ENCODE measurements around the gene TRPC4AP. TPM values are rescaled to one million over a fixed set of nuclear protein-coding genes. Genes with fewer than 3 reads are reported as not detected.
"Not testable (repeated sequence)": the region's sequence is repeated elsewhere in the genome, so short reads cannot be mapped to it uniquely, and the experiment has no call there.

The TRPC4AP gene
- total RNA-seq, 1 donor from 2014 or later: 53.9 TPM

DNA sequence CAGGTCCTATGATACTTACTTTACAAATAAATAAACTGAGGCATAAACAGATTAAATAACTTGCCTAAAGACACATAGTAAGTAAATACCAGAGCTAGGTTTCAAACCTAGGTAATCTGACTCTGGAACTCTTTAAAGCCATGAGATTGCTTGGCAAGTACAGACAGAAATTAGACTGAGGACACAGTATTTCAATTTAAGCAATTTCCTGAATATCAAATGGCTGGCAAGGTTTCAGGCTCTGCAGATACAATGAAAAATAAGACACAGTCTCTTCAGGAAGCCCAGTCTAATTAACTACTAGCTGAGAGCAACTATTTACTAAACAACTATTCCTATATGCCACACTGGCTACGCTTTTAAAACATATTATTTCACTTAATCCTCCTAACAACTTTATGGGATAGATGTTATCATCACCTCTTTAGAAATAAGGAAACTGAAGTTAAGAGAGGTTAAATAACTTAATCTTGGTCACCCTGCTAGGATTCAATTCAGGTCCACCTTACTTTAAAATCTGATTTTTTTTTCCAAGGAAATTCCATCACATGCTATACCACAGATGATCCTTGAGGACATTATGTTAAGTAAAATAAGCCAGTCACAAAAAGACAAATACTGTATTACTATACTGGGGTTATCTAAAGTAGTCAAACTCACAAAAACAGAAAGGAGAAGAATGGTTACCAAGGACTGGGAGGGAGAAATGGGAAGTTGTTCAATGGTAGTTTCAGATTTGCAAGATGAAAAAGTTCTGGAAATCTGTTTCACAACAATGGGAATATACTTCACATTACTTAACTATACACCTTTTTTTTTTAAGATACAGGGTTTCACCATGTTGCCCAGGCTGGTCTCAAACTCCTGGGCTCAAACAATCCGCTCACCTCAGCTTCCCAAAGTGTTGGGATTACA lies 4.1 kb downstream of the TRPC4AP start:
- no peak for DNase-seq (ENCODE audit: low spot score)
- Mint-ChIP-seq H3K27ac (peak overlapping the region; percentile 11), H3K4me1 (ENCODE audit: low read depth) (peaks cover 68% of the 10 kb centered on the region), H3K9me3 (no peaks in the 10 kb centered on the region), H3K27me3 (ENCODE audit: insufficient read depth) (no peaks in the 10 kb centered on the region), H3K4me3 (no peak overlapping the region), H3K36me3 (ENCODE audit: low read depth) (peaks cover 21% of the 10 kb centered on the region)
- intact Hi-C loops (cut with micrococcal nuclease): no loop called here

DNA sequence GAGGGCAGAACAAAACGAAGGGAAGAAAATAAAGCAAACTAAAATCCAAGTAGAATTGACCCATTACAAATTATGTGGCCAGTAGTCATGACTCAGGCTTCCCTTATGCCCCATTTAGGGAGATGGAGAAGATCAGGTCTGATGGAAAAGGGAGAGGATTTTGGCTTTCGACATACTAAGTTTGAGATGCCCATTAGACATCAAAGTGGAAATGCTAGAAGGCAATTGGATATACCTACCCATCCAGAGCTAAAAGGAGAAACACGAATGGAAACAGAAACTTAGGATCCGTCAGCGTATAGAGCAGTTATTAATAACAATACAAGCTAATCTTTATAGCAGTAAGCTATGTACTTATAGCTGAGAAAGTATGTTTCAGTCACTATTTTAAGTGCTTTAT lies 4.8 kb downstream of the TRPC4AP start:
- H3K9me3 Mint-ChIP-seq: no peaks in the 10 kb centered on the region
- H3K27ac Mint-ChIP-seq: no peak overlapping the region
- peaks cover 66% of the 10 kb centered on the region for H3K4me1 Mint-ChIP-seq (ENCODE audit: low read depth)
- no peak overlapping the region for H3K4me3 Mint-ChIP-seq
- H3K27me3 Mint-ChIP-seq (ENCODE audit: insufficient read depth): no peaks in the 10 kb centered on the region
- intact Hi-C loops (cut with micrococcal nuclease): no loop called here
- no peak for DNase-seq (ENCODE audit: low spot score)
- peaks cover 21% of the 10 kb centered on the region for H3K36me3 Mint-ChIP-seq (ENCODE audit: low read depth)

DNA sequence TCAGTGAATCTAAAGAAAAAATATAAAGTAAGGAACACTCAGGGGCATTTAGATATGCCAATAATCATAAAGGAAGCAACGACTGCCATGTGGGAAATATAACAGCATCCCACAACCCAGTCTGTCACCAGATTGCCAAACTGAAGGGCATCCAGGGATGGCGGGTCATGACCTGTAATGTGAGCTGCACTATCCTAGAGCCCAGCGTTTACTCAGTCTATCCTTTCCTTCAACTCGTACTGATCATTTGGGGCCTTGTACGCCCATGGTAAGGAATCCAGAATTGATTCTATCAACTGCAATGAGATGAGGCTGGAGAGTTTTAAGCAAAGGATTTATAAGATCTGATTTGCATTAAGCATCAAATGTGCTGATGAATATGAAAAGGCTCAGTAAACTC lies 5.3 kb downstream of the TRPC4AP start:
- Mint-ChIP-seq H3K4me1 (ENCODE audit: low read depth) (peaks cover 67% of the 10 kb centered on the region), H3K27ac (no peak overlapping the region)
- intact Hi-C loops (cut with micrococcal nuclease): no loop called here

DNA sequence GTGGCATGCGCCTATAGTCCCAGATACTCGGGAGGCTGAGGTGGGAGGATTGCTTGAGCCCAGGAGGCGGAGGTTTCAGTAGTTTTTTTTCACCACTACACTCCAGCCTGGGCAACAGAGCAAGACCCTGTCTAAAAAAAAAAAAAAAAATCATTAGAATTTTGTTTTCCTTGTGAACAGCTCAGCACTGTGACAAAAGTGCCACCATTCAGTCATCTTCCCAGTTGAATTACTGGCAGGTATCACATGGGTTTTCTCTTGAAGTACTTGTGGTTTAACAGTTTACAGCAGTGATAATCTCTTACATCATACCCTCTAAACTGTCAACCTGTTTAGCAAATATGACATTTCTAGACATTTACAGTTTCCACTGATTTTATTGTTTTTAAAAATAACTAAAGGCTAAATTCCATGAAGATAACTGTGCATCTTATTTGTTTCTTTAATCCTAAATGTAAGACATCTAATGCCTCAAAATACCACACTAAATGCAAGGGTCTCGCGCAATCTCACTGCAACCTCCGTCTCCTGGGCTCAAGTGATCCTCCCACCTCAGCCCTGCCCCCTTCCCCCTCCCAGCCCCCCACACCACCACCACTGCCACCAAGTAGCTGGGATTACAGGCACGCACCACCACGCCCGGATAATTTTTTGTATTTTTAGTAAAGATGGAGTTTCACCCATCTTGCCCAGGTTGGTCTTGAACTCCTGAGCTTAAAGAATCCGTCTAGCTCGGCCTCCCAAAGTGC lies 7.0 kb downstream of the TRPC4AP start:
- no peak overlapping the region for H3K4me3 Mint-ChIP-seq
- DNase-seq (ENCODE audit: low spot score): no peak
- H3K27ac Mint-ChIP-seq: peak overlapping the region; percentile 57
- no peaks in the 10 kb centered on the region for H3K9me3 Mint-ChIP-seq
- intact Hi-C loops (cut with micrococcal nuclease): no loop called here
- peaks cover 17% of the 10 kb centered on the region for H3K36me3 Mint-ChIP-seq (ENCODE audit: low read depth)
- no peaks in the 10 kb centered on the region for H3K27me3 Mint-ChIP-seq (ENCODE audit: insufficient read depth)
- peaks cover 65% of the 10 kb centered on the region for H3K4me1 Mint-ChIP-seq (ENCODE audit: low read depth)

More for the DNA sequence above, 5.3 kb downstream of the TRPC4AP start:
- H3K9me3 Mint-ChIP-seq: no peaks in the 10 kb centered on the region
- H3K4me3 Mint-ChIP-seq: no peak overlapping the region
- no peak for DNase-seq (ENCODE audit: low spot score)
- peaks cover 21% of the 10 kb centered on the region for H3K36me3 Mint-ChIP-seq (ENCODE audit: low read depth)
- H3K27me3 Mint-ChIP-seq (ENCODE audit: insufficient read depth): no peaks in the 10 kb centered on the region

DNA sequence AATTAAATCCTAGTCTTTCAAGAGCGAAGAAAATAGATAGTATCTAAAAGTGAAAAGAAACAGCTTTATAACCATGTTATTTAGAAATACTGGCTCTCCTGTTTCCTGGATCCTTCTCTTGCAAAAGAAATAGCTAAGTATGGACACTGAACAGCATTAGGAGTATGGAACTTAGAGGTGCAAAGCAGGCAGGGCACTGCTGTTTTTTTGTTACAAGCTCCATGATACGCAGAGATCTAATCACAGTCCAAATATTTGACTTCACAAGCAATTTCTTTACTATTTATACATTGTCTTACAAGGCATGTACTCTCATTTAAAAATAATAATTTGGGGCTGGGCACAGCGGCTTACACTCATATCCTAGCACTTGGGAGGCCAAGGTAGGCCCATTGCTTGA lies 7.6 kb downstream of the TRPC4AP start:
- Mint-ChIP-seq H3K27me3 (ENCODE audit: insufficient read depth) (no peaks in the 10 kb centered on the region), H3K9me3 (no peaks in the 10 kb centered on the region), H3K36me3 (ENCODE audit: low read depth) (peaks cover 17% of the 10 kb centered on the region), H3K27ac (peak overlapping the region; percentile 57), H3K4me3 (peak overlapping the region; percentile 11), H3K4me1 (ENCODE audit: low read depth) (peaks cover 67% of the 10 kb centered on the region)
- intact Hi-C loops (cut with micrococcal nuclease): no loop called here
- DNase-seq (ENCODE audit: low spot score): no peak

DNA sequence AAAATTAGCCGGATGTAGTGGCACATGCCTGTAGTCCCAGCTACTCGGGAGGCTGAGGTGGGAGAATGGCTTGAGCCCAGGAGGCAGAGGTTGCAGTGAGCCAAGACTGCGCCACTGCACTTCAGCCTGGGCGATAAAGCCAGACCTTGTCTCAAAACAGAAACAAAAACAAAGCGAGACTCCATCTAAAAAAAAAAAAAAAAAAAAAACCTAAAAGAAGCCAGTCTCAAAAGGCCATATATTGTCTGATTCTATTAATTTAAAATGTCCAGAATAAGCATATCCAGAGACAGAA lies 12.3 kb downstream of the TRPC4AP start:
- DNase-seq (ENCODE audit: low spot score); intact Hi-C loops (cut with micrococcal nuclease); H3K4me3 Mint-ChIP-seq; H3K27me3 Mint-ChIP-seq (ENCODE audit: insufficient read depth); H3K9me3 Mint-ChIP-seq; H3K27ac Mint-ChIP-seq: not testable (repeated sequence)
- Mint-ChIP-seq H3K36me3 (ENCODE audit: low read depth) (peaks cover 30% of the 10 kb centered on the region), H3K4me1 (ENCODE audit: low read depth) (peaks cover 55% of the 10 kb centered on the region)

DNA sequence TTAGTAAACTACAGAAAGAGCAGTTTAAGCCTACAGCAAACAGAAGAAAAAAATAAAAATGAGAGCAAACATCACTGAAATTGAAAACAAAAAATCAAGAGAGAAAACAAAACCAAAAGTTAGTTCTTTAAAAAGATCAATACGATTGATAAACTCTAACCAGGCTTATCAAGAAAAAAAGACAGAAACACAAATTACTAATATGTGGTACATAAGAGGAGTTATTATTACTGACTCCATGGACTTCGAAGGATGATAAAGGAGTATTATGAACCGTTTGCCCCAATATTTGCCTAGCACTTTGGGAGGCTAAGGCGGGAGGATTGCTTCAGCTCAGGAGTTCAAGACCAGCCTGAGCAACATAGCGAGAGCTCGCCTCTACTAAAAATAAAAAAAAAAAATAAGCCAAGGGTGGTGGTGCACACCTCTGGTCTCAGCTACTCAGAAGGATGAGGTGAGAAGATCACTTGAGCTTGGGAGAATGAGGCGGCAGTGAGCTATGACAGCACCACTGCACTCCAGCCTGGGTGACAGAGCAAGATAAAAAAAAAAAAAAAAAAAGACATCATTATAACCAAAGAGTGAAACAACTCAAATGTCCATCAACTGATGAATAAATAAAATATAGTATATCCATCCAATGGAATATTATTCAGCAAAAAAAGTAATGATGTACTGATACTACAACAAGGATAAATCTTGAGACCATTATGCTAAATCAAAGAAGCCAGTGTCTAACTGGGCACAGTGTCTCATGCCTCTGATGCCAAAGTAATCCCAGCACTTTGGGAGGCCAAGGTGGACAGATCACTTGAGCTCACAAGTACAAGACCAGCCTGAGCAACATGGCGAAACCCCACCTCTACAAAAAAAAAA lies 12.9 kb downstream of the TRPC4AP start:
- H3K4me1 Mint-ChIP-seq (ENCODE audit: low read depth): peaks cover 49% of the 10 kb centered on the region
- H3K9me3 Mint-ChIP-seq: peaks cover 3% of the 10 kb centered on the region
- H3K27ac Mint-ChIP-seq: peak overlapping the region; percentile 53
- DNase-seq (ENCODE audit: low spot score): no peak
- peaks cover 34% of the 10 kb centered on the region for H3K36me3 Mint-ChIP-seq (ENCODE audit: low read depth)
- H3K27me3 Mint-ChIP-seq (ENCODE audit: insufficient read depth): no peaks in the 10 kb centered on the region
- intact Hi-C loops (cut with micrococcal nuclease): no loop called here
- no peak overlapping the region for H3K4me3 Mint-ChIP-seq

DNA sequence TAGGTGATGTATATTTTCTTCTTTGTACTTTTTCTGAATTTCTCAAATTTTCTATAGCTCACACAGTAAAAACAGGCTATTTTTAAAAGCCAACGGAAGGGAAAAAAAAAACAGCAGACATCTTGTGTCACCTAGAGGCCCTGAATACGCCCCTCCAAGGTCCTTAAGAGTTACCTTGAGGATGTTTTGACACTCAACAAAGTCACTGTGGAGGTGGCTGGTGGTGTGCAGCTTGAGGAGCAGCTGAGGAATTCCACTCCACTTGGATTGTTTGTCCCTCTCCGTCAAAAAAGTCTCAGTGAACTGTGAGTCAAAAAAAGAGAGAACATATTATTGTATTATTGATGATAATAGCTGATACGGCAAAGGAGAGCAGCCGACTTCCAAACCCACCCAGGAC lies 14.7 kb downstream of the TRPC4AP start:
- Mint-ChIP-seq H3K27me3 (ENCODE audit: insufficient read depth) (no peaks in the 10 kb centered on the region), H3K4me1 (ENCODE audit: low read depth) (peaks cover 41% of the 10 kb centered on the region), H3K36me3 (ENCODE audit: low read depth) (peaks cover 45% of the 10 kb centered on the region), H3K4me3 (no peak overlapping the region), H3K9me3 (peaks cover 14% of the 10 kb centered on the region), H3K27ac (no peak overlapping the region)
- intact Hi-C loops (cut with micrococcal nuclease): no loop called here
- DNase-seq (ENCODE audit: low spot score): no peak

DNA sequence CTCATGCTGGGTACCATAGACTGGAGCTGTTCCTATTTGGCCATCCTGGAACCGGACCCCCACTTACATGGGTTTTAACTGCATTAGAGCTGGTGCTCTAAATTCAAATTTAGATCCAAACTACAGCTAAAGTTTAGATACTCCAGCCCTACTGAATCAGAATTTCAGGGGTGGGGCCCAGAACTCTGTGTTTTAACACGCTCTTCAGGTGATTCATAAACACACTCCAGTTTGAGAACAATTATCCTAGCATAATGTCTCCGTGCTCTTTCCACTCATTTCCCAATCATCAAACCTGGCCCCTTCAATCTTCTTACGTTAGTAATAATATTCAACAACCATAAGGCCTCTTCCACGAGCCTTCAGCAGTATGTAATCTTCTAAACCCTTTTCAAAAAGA lies 15.3 kb downstream of the TRPC4AP start:
- Mint-ChIP-seq H3K27ac (no peak overlapping the region), H3K9me3 (peaks cover 19% of the 10 kb centered on the region), H3K4me3 (no peak overlapping the region), H3K4me1 (ENCODE audit: low read depth) (peaks cover 38% of the 10 kb centered on the region), H3K27me3 (ENCODE audit: insufficient read depth) (no peaks in the 10 kb centered on the region), H3K36me3 (ENCODE audit: low read depth) (peaks cover 50% of the 10 kb centered on the region)
- intact Hi-C loops (cut with micrococcal nuclease): no loop called here
- no peak for DNase-seq (ENCODE audit: low spot score)

DNA sequence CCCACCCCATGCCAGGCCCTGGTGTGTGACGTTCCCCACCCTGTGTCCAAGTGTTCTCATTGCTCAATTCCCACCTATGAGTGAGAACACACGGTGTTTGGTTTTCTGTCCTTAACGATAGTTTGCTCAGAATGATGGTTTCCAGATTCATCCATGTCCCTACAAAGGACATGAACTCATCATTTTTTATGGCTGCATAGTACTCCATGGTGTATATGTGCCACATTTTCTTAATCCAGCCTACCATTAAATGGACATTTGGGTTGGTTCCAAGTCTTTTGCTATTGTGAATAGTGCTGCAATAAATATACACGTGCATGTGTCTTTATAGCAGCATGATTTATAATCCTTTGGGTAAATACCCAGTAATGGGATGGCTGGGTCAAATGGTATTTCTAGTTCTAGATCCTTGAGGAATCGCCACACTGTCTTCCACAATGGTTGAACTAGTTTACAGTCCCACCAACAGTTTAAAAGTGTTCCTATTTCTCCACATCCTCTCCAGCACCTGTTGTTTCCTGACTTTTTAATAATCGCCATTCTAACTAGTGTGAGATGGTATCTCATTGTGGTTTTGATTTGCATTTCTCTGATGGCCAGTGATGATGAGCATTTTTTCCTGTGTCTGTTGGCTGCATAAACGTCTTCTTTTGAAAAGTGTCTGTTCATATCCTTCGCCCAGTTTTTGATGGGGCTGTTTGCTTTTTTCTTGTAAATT lies 21.0 kb downstream of the TRPC4AP start:
- peaks cover 32% of the 10 kb centered on the region for H3K4me1 Mint-ChIP-seq (ENCODE audit: low read depth)
- DNase-seq (ENCODE audit: low spot score); H3K4me3 Mint-ChIP-seq; H3K27ac Mint-ChIP-seq; H3K27me3 Mint-ChIP-seq (ENCODE audit: insufficient read depth); intact Hi-C loops (cut with micrococcal nuclease): not testable (repeated sequence)
- peaks cover 66% of the 10 kb centered on the region for H3K36me3 Mint-ChIP-seq (ENCODE audit: low read depth)
- peaks cover 18% of the 10 kb centered on the region for H3K9me3 Mint-ChIP-seq

DNA sequence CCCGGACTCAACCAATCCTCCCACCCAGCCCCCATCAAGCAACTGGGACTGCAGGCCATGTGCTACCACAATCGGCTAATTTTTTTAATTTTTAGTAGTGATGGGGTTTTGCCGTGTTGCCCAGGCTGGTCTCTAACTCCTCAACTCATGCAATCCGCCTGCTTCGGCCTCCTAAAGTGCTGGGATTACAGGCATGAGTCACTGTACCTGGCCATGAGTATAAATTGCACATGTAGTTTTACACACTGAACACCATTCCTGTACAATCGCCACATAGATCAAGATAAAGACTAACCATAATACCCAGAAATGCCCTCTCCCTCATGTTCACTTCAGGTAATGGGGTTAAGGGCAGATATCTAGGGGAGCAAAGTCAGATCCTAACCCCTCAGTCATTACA lies 26.4 kb downstream of the TRPC4AP start:
- H3K27me3 Mint-ChIP-seq (ENCODE audit: insufficient read depth): no peaks in the 10 kb centered on the region
- H3K9me3 Mint-ChIP-seq: peaks cover 5% of the 10 kb centered on the region
- H3K4me1 Mint-ChIP-seq (ENCODE audit: low read depth): peaks cover 72% of the 10 kb centered on the region
- intact Hi-C loops (cut with micrococcal nuclease): no loop called here
- H3K4me3 Mint-ChIP-seq: no peak overlapping the region
- peaks cover 44% of the 10 kb centered on the region for H3K36me3 Mint-ChIP-seq (ENCODE audit: low read depth)
- H3K27ac Mint-ChIP-seq: no peak overlapping the region
- DNase-seq (ENCODE audit: low spot score): no peak

DNA sequence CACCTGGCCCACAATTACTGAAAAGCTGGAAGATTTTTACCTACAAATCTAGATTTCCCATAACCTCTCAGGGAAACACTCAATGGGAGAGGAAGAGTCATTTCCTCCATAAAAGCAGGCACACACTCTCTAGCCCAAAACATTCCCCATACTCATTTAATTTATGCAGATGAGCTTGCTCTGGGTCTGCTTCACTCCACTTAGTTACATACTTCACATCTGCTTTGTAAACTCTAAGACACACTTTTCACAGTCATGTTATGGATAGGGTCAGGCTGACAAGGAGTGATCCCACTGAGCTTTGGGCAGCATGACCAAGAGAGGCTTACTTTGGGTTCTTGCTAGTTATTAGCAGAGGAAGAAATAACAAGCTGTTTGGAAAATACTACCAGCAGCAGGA lies 27.4 kb downstream of the TRPC4AP start:
- Mint-ChIP-seq H3K27ac (no peak overlapping the region), H3K27me3 (ENCODE audit: insufficient read depth) (no peaks in the 10 kb centered on the region), H3K4me1 (ENCODE audit: low read depth) (peaks cover 65% of the 10 kb centered on the region), H3K9me3 (peaks cover 5% of the 10 kb centered on the region), H3K4me3 (no peak overlapping the region), H3K36me3 (ENCODE audit: low read depth) (peaks cover 44% of the 10 kb centered on the region)
- DNase-seq (ENCODE audit: low spot score): no peak
- intact Hi-C loops (cut with micrococcal nuclease): no loop called here
